ENCODE results near the gene MINDY4. TPM values are rescaled to one million over a fixed set of nuclear protein-coding genes. Genes with fewer than 3 reads are reported as not detected.

MINDY4 gene
- polyA plus RNA-seq, 1 experiment = 1.8 TPM

- no peak overlapping the region for H3K27ac ChIP-seq (ENCODE audit: low read depth, low read length)
- H3K27me3 ChIP-seq (ENCODE audit: control insufficient read depth, insufficient read depth, low read length) = no peaks in the 10 kb centered on the region
- POLR2A ChIA-PET = no interaction called here
- no peak for TF ChIP-seq CTCF (IDR thresholded peaks at IDR 0.05; ENCODE audit: low read depth, low read length)
- H3K9me3 ChIP-seq (ENCODE audit: control insufficient read depth, insufficient read depth, low read length) = peaks cover 4% of the 10 kb centered on the region; the same call in 1 of the 2 replicates
- CTCF ChIA-PET = interaction anchor here (0.6 kb wide), 1 partner anchor 36 kb away, joined by 3 read pairs; no protein-coding TSS in a partner anchor
- DNase-seq (ENCODE audit: low read depth, low spot score) = no peak
- no peak overlapping the region for H3K4me3 ChIP-seq (ENCODE audit: low read depth, low read length)
These were observed 81.6 kb downstream of the MINDY4 start for GRCh38 chr7:30852744-30853288.

- Histone ChIP-seq H3K4me3 (ENCODE audit: low read depth, low read length) (no peak overlapping the region), H3K27me3 (ENCODE audit: control insufficient read depth, insufficient read depth, low read length) (no peaks in the 10 kb centered on the region), H3K9me3 (ENCODE audit: control insufficient read depth, insufficient read depth, low read length) (peaks cover 4% of the 10 kb centered on the region; the same call in 1 of the 2 replicates), H3K27ac (ENCODE audit: low read depth, low read length) (no peak overlapping the region)
- no peak for TF ChIP-seq CTCF (IDR thresholded peaks at IDR 0.05; ENCODE audit: low read depth, low read length)
- ChIA-PET POLR2A (no interaction called here), CTCF (interaction anchor here (0.8 to 1.2 kb wide), 2 partner anchors 85 to 269 kb away, joined by 3 to 4 read pairs; no protein-coding TSS in a partner anchor)
- DNase-seq (ENCODE audit: low read depth, low spot score) = no peak
These were observed 82.4 kb downstream of the MINDY4 start for GRCh38 chr7:30853576-30853975.

- Histone ChIP-seq H3K27me3 (ENCODE audit: control insufficient read depth, insufficient read depth, low read length) (no peaks in the 10 kb centered on the region), H3K9me3 (ENCODE audit: control insufficient read depth, insufficient read depth, low read length) (peaks cover 4% of the 10 kb centered on the region; the same call in 1 of the 2 replicates), H3K27ac (ENCODE audit: low read depth, low read length) (no peak overlapping the region), H3K4me3 (ENCODE audit: low read depth, low read length) (no peak overlapping the region)
- ChIA-PET POLR2A (no interaction called here), CTCF (no interaction called here)
- TF ChIP-seq CTCF (IDR thresholded peaks at IDR 0.05; ENCODE audit: low read depth, low read length) = no peak
- DNase-seq (ENCODE audit: low read depth, low spot score) = no peak
These were observed 84.7 kb downstream of the MINDY4 start for GRCh38 chr7:30855936-30856335.

GRCh38 chr7:30858576-30858975 lies 87.4 kb downstream of the MINDY4 start:
- ChIA-PET POLR2A (no interaction called here), CTCF (no interaction called here)
- no peak for DNase-seq (ENCODE audit: low read depth, low spot score)
- Histone ChIP-seq H3K9me3 (ENCODE audit: control insufficient read depth, insufficient read depth, low read length) (no peaks in the 10 kb centered on the region; the same call in 1 of the 2 replicates), H3K27me3 (ENCODE audit: control insufficient read depth, insufficient read depth, low read length) (no peaks in the 10 kb centered on the region), H3K27ac (ENCODE audit: low read depth, low read length) (no peak overlapping the region), H3K4me3 (ENCODE audit: low read depth, low read length) (no peak overlapping the region)
- no peak for TF ChIP-seq CTCF (IDR thresholded peaks at IDR 0.05; ENCODE audit: low read depth, low read length)

GRCh38 chr7:30859202-30859939 lies 88.2 kb downstream of the MINDY4 start:
- CTCF ChIA-PET = interaction anchor here (1.2 to 1.9 kb wide), 2 partner anchors 79 to 125 kb away, joined by 4 to 5 read pairs; no protein-coding TSS in a partner anchor

More at GRCh38 chr7:30859202-30859939, 88.2 kb downstream of the MINDY4 start:
- no peak for DNase-seq (ENCODE audit: low read depth, low spot score)
- H3K4me3 ChIP-seq (ENCODE audit: low read depth, low read length) = no peak overlapping the region
- TF ChIP-seq CTCF (IDR thresholded peaks at IDR 0.05; ENCODE audit: low read depth, low read length) = no peak
- no peak overlapping the region for H3K27ac ChIP-seq (ENCODE audit: low read depth, low read length)
- H3K27me3 ChIP-seq (ENCODE audit: control insufficient read depth, insufficient read depth, low read length) = no peaks in the 10 kb centered on the region
- POLR2A ChIA-PET = no interaction called here
- no peaks in the 10 kb centered on the region; the same call in 1 of the 2 replicates for H3K9me3 ChIP-seq (ENCODE audit: control insufficient read depth, insufficient read depth, low read length)
